ENCODE measurements around the gene CDH4. TPM values are rescaled to one million over a fixed set of nuclear protein-coding genes. Genes with fewer than 3 reads are reported as not detected.

The CDH4 gene
- total and polyA plus RNA-seq, 2 donors (not counting 3 experiments of a cell fraction or from before 2014, with no cell fraction given), result 0.17 to 0.51 TPM

DNA sequence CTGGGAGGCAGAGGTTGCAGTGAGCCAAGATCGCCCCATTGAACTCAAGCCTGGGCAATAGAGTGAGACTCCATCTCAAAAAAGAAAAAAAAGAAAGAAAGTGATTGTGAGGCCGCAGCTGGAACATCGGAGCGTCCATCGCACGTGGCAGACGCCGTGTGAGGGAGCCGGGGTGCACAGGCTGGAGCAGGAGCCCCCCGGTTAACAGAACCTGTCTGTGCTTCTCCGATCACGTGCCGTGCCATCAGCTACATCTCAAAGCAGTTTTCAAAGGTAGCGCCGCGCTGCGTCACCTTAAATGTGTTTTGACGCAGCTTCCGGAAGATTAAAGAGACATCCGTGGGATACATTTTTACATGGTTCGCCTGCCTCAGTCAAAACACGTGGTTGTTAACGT is 674.7 kb downstream of the CDH4 start:
- Histone ChIP-seq H3K36me3 (ENCODE audit: control insufficient read depth in 2 of 2, extremely low read depth in 1 of 2, insufficient read depth in 2 of 2, low read length in 2 of 2) (no peaks in the 10 kb centered on the region), H3K4me2 (ENCODE audit: insufficient read depth, low read length) (no peak overlapping the region), H4K20me1 (replicated peaks; ENCODE audit: control insufficient read depth, extremely low read depth, insufficient read depth, low read length) (no peaks in the 10 kb centered on the region), H3K9me1 (replicated peaks; ENCODE audit: control insufficient read depth, extremely low read depth, insufficient read depth, low read length) (no peaks in the 10 kb centered on the region), H3K79me2 (ENCODE audit: control insufficient read depth, insufficient read depth, low read length) (no peaks in the 10 kb centered on the region), H3K27ac (ENCODE audit: insufficient read depth, low read depth, low read length) (no peak overlapping the region), H3K4me1 (ENCODE audit: control insufficient read depth, extremely low read depth, insufficient read depth, low read length) (no peaks in the 10 kb centered on the region), H3K4me3 (replicated peaks in 1 of 3; ENCODE audit: insufficient read depth in 1 of 3, low read depth in 1 of 3, low read length in 3 of 3) (no peak overlapping the region), H3K9ac (replicated peaks; ENCODE audit: extremely low read depth, insufficient read depth, low read length) (no peak overlapping the region), H3K9me3 (replicated peaks; ENCODE audit: control insufficient read depth, insufficient read depth, low read length) (no peaks in the 10 kb centered on the region), H3K27me3 (ENCODE audit: control insufficient read depth in 2 of 2, insufficient read depth in 2 of 2, low read length in 2 of 2) (no peaks in the 10 kb centered on the region), H2AFZ (ENCODE audit: low read depth, low read length) (no peak overlapping the region)
- dilution Hi-C loops (cut with MboI; ENCODE audit: extremely low pct_ligation_motif_present, low sequenced_read_pairs), result no loop called here
- CTCF ChIA-PET, result no interaction called here
- BruUV-seq (replicated peaks), result no TSS peak
- TF ChIP-seq POLR2A (IDR thresholded peaks at IDR 0.05; ENCODE audit: low read depth, low read length), result no peak
- TF ChIP-seq CTCF (IDR thresholded peaks at IDR 0.05; ENCODE audit: extremely low read depth in 1 of 2, insufficient read depth in 1 of 2, low read depth in 1 of 2, low read length in 2 of 2), result no peak
- TF ChIP-seq EZH2 (IDR thresholded peaks at IDR 0.05; ENCODE audit: borderline replicate concordance, low read depth, low read length, severe bottlenecking), result no peak
- TF ChIP-seq MYC (IDR thresholded peaks at IDR 0.05; ENCODE audit: low read depth, low read length), result no peak
- no peak for DNase-seq (ENCODE audit: low read depth, low spot score)
- no peak for FAIRE-seq
- POLR2A ChIA-PET, result no interaction called here
- intact Hi-C loops (cut with micrococcal nuclease), result no loop called here

DNA sequence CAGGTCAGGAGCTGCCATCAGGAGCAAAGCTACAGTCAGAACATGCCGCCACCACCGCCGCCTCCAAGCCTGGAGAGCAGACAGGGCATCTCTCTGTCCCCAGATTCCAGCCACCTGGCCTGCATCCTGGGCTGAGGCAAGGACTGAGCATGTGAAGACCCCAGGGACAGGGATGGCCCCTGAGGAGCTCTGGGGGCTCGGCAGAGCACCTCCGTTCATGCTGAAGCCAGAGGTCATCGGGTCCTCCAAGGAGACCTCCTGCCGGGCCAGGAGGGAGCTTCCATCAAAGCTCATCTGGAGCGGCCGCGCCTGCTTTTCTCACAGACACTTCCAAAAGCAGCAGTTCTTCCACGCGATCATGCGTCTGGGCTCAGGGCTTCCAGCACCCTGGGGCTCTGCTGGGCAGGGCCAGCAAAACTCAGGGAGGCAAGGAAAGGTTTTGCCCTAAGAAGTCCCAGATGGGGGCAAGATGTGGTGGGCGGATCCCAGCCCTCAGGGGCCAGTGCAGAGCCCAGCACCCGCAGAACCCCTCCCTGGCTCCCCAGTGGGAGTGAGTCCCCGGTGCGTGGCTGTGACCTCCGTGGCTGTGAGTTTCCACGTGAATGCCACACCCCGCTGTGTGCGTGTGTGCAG is 675.2 kb downstream of the CDH4 start:
- no peaks in the 10 kb centered on the region for H3K79me2 ChIP-seq (ENCODE audit: control insufficient read depth, insufficient read depth, low read length)
- H3K9ac ChIP-seq (replicated peaks; ENCODE audit: extremely low read depth, insufficient read depth, low read length), result no peak overlapping the region
- dilution Hi-C loops (cut with MboI; ENCODE audit: extremely low pct_ligation_motif_present, low sequenced_read_pairs) (no loop called here), intact Hi-C loops (cut with micrococcal nuclease) (no loop called here)
- TF ChIP-seq FOS (IDR thresholded peaks at IDR 0.05; ENCODE audit: borderline replicate concordance, insufficient read depth, low read length), result no peak
- TF ChIP-seq GATA2 (IDR thresholded peaks at IDR 0.05; ENCODE audit: insufficient read depth, insufficient read length, low read depth, low read length), result no peak
- no peaks in the 10 kb centered on the region for H3K9me1 ChIP-seq (replicated peaks; ENCODE audit: control insufficient read depth, extremely low read depth, insufficient read depth, low read length)
- no peak overlapping the region for H3K4me3 ChIP-seq (replicated peaks in 1 of 3; ENCODE audit: insufficient read depth in 1 of 3, low read depth in 1 of 3, low read length in 3 of 3)
- H3K4me2 ChIP-seq (ENCODE audit: insufficient read depth, low read length), result no peak overlapping the region
- H3K9me3 ChIP-seq (replicated peaks; ENCODE audit: control insufficient read depth, insufficient read depth, low read length), result no peaks in the 10 kb centered on the region
- DNase-seq (ENCODE audit: low read depth, low spot score) (no peak), FAIRE-seq (no peak)
- BruUV-seq (replicated peaks), result no TSS peak
- no peak overlapping the region for H3K27ac ChIP-seq (ENCODE audit: insufficient read depth, low read depth, low read length)
- H2AFZ ChIP-seq (ENCODE audit: low read depth, low read length), result no peak overlapping the region
- H3K27me3 ChIP-seq (ENCODE audit: control insufficient read depth in 2 of 2, insufficient read depth in 2 of 2, low read length in 2 of 2), result no peaks in the 10 kb centered on the region
- ChIA-PET POLR2A (no interaction called here), CTCF (no interaction called here)
- no peaks in the 10 kb centered on the region for H3K36me3 ChIP-seq (ENCODE audit: control insufficient read depth in 2 of 2, extremely low read depth in 1 of 2, insufficient read depth in 2 of 2, low read length in 2 of 2)
- no peaks in the 10 kb centered on the region for H3K4me1 ChIP-seq (ENCODE audit: control insufficient read depth, extremely low read depth, insufficient read depth, low read length)
- no peaks in the 10 kb centered on the region for H4K20me1 ChIP-seq (replicated peaks; ENCODE audit: control insufficient read depth, extremely low read depth, insufficient read depth, low read length)

All from endothelial cell of umbilical vein (primary cell).